ENCODE data around the gene C1orf35. TPM values are rescaled to one million over a fixed set of nuclear protein-coding genes. Genes with fewer than 3 reads are reported as not detected.

C1orf35 gene
- total and polyA plus RNA-seq, 2 of the 4 experiments (the other 2 are of a cell fraction) = 4.3 to 13.0 TPM

DNA sequence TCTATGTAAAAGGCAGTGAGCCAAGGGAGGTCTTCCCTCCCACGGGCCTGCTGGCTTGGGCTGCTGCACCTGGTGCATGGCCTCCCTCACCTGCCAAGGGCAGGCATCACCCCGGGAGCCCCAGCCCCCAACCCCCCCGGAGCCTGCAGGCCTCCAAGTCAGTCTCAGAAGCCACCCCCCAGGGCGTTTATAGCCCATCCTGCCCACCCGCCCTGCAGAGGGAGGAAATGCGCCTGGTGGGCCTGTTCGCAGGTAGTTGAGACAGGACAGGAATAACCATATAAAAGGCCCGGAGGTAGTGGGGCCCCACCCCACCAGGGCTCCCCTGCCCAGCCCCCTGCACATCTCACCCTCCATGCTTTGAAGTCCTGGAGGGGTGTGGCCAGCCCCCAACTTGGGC lies 38.8 kb downstream of the C1orf35 start (continued):
- no peak for TF ChIP-seq BHLHE40 (IDR thresholded peaks at IDR 0.05; ENCODE audit: low read depth, low read length)
- TF ChIP-seq SMC3 (IDR thresholded peaks at IDR 0.05; ENCODE audit: low read depth, low read length) = no peak
- TF ChIP-seq RAD21 (IDR thresholded peaks at IDR 0.05; ENCODE audit: low read length) = no peak
- no peak for TF ChIP-seq RCOR1 (IDR thresholded peaks at IDR 0.05; ENCODE audit: insufficient replicate concordance, low read length)
- TF ChIP-seq RFX5 (IDR thresholded peaks at IDR 0.05; ENCODE audit: low read depth, low read length) = no peak
- no peak for TF ChIP-seq CHD1 (IDR thresholded peaks at IDR 0.05; ENCODE audit: low read depth, low read length)

DNA sequence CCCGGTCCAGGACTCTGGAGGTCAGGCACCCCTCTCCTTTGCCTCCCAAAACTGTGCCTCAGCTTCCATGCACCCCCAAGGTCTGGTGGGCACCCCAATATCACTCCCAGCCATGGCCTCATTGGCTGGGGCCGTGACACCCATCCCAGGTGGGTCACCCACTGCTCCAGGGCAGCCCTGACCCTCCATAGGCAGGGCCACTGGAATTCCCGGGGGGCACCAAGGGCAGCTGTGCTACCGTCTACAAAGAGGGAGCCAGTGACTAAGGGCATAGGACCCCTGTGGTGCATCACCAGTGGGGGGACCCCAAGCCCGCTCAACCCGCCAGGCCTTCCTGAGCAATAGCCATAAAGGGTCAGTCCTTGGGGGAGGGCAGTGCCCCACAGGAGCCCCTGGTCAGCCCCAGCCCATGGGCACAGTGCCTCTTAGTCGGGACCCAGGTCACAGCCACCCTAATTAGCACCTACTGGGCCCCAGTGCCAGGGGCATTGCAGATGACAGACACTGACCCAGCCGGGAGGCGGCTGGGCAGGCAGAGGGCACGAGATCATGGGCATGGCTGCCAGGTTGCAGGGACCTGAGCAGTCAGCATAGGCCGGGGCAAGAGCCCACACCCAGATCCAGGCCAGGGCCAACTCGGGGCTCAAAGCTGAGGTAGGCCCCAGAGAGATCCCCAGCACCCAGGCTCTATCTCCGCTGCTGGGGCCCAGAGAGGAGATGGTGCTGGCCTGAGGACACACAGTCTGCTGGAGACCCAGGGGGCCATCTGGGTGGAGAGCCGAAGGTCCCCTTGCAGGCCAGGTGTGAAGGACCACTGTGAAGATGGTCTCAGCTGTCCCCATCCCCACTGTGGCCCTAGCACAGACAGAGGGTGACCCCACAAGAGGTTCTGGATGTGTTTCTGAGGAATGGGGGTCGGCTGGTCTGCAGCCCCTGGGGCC lies 39.6 kb downstream of the C1orf35 start:
- TF ChIP-seq RCOR1 (IDR thresholded peaks at IDR 0.05; ENCODE audit: insufficient replicate concordance, low read length) (no peak), CEBPB (IDR thresholded peaks at IDR 0.05; ENCODE audit: low read depth, low read length) (no peak), RFX5 (IDR thresholded peaks at IDR 0.05; ENCODE audit: low read depth, low read length) (no peak), RAD21 (IDR thresholded peaks at IDR 0.05; ENCODE audit: low read length) (no peak), MAFK (IDR thresholded peaks at IDR 0.05; ENCODE audit: low read depth, low read length) (no peak)
- TF ChIP-seq, protein P1, sequence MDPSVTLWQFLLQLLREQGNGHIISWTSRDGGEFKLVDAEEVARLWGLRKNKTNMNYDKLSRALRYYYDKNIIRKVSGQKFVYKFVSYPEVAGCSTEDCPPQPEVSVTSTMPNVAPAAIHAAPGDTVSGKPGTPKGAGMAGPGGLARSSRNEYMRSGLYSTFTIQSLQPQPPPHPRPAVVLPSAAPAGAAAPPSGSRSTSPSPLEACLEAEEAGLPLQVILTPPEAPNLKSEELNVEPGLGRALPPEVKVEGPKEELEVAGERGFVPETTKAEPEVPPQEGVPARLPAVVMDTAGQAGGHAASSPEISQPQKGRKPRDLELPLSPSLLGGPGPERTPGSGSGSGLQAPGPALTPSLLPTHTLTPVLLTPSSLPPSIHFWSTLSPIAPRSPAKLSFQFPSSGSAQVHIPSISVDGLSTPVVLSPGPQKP (IDR thresholded peaks at IDR 0.05; ENCODE audit: borderline replicate concordance, low read depth, low read length) = no peak
- TF ChIP-seq, protein P2, sequence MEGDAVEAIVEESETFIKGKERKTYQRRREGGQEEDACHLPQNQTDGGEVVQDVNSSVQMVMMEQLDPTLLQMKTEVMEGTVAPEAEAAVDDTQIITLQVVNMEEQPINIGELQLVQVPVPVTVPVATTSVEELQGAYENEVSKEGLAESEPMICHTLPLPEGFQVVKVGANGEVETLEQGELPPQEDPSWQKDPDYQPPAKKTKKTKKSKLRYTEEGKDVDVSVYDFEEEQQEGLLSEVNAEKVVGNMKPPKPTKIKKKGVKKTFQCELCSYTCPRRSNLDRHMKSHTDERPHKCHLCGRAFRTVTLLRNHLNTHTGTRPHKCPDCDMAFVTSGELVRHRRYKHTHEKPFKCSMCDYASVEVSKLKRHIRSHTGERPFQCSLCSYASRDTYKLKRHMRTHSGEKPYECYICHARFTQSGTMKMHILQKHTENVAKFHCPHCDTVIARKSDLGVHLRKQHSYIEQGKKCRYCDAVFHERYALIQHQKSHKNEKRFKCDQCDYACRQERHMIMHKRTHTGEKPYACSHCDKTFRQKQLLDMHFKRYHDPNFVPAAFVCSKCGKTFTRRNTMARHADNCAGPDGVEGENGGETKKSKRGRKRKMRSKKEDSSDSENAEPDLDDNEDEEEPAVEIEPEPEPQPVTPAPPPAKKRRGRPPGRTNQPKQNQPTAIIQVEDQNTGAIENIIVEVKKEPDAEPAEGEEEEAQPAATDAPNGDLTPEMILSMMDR (conservative IDR thresholded peaks at IDR 0.05; ENCODE audit: low read depth, low read length) = no peak
- ChIA-PET POLR2A (ENCODE audit: unreplicated experiment) (no interaction called here), CTCF (no interaction called here)
- H2AK5ac ChIP-seq (ENCODE audit: low read depth, low read length) = no peak overlapping the region
- H2AFZ ChIP-seq (replicated peaks; ENCODE audit: low read length, poor library complexity) = no peak overlapping the region
- in situ Hi-C loops (cut with MboI; ENCODE audit: low sequenced_read_pairs) (no loop called here), intact Hi-C loops (cut with micrococcal nuclease) (no loop called here), dilution Hi-C loops (cut with HindIII; ENCODE audit: low sequenced_read_pairs, unreplicated experiment) (no loop called here)
- H2BK15ac ChIP-seq (ENCODE audit: low read depth, low read length) = no peak overlapping the region
- H3K4me1 ChIP-seq (ENCODE audit: control insufficient read depth, insufficient read depth, low read length) = peaks cover 2% of the 10 kb centered on the region; the same call in 1 of the 2 replicates
- H2BK5ac ChIP-seq (ENCODE audit: low read depth, low read length, poor library complexity, severe bottlenecking) = no peak overlapping the region
- DNase-seq = no peak
- H4K8ac ChIP-seq (ENCODE audit: low read depth in 2 of 2, low read length in 2 of 2) = no peak overlapping the region
- H3K36me3 ChIP-seq (ENCODE audit: control insufficient read depth, insufficient read depth, low read length) = no peaks in the 10 kb centered on the region
- H3K27ac ChIP-seq (ENCODE audit: insufficient read depth, low read length) = no peak overlapping the region
- H3K18ac ChIP-seq (ENCODE audit: low read depth, low read length) = no peak overlapping the region
- H3K79me1 ChIP-seq (ENCODE audit: low read depth in 1 of 2, low read length in 2 of 2) = no peaks in the 10 kb centered on the region
- no peak overlapping the region for H4K91ac ChIP-seq (ENCODE audit: insufficient read depth, low read depth, low read length)
- no peak overlapping the region for H3K4ac ChIP-seq (ENCODE audit: low read depth, low read length)
- H3K9ac ChIP-seq (ENCODE audit: low read depth, low read length) = no peak overlapping the region
- no peaks in the 10 kb centered on the region for H4K20me1 ChIP-seq (ENCODE audit: insufficient read depth, low read length)
- H2AK9ac ChIP-seq (replicated peaks; ENCODE audit: low read depth, low read length, poor library complexity) = no peak overlapping the region
- ATAC-seq (ENCODE audit: low read depth) = no peak
- H3K4me3 ChIP-seq (ENCODE audit: insufficient read depth, low read depth, low read length) = no peak overlapping the region
- WGBS, 2 experiments (ENCODE audit: extremely low coverage in 2 of 2, insufficient read length in 1 of 2) = 73% methylated on average over 9 of the region's 15 CpGs; no CpG with 5 or more reads in 1 of the 2 experiments
- H3K14ac ChIP-seq (replicated peaks; ENCODE audit: low read depth, low read length) = no peak overlapping the region
- H3K9me1 ChIP-seq (ENCODE audit: insufficient read depth, low read length) = no peaks in the 10 kb centered on the region
- BruUV-seq (replicated peaks) = no TSS peak
- H2BK20ac ChIP-seq (ENCODE audit: low read depth, low read length) = no peak overlapping the region
- H3K4me2 ChIP-seq (ENCODE audit: low read depth, low read length) = no peak overlapping the region
- peaks cover 55% of the 10 kb centered on the region for H3K27me3 ChIP-seq (ENCODE audit: control insufficient read depth, insufficient read depth, low read length)
- no peak overlapping the region for H2BK120ac ChIP-seq (ENCODE audit: low read depth, low read length)
- H3K23ac ChIP-seq (ENCODE audit: low read depth, low read length) = no peak overlapping the region
- no peak overlapping the region for H3K56ac ChIP-seq (ENCODE audit: extremely low read depth, insufficient read depth, low read length)
- H3K9me3 ChIP-seq (ENCODE audit: control insufficient read depth, insufficient read depth, low read length) = peaks cover 6% of the 10 kb centered on the region; the same call in 1 of the 2 replicates
- H4K5ac ChIP-seq (ENCODE audit: low read depth, low read length) = no peak overlapping the region

Data from IMR-90 (cell line).